AG09319 (cell line): Measurements from ENCODE around the gene SYT6.

Source experiments
- DNase-seq: peaks from one replicate; pipeline ENCODE4 v3.0.0-alpha.2; 2010; ENCODE audit warnings: low read depth; ENCODE audit errors: extremely low read depth
- CTCF ChIP-seq: IDR thresholded peaks from 2 replicates; pipeline ENCODE4 v1.5.1; 2011; ENCODE audit warnings: low read depth, mild to moderate bottlenecking, inconsistent platforms, low read length, moderate library complexity

SYT6 gene

DNA sequence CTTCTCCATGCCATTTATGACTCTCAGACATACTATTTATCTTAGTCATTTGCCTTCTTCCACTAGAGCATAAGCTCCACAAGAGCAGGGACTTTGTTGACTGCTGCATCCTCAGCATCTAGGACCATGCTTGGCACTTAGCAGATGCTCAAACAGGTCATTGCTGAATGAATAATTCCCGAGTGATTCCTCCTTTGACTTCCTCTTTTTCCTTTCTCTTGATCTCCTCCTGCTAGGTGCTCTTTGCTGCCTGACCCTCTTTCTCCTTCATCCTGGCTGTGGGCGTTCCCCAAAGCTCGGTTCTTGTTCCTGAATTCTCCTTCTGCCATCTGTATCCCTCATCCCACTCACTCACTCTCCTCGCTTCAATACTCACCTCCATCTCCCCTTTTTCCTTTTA lies 23.5 kb downstream of the SYT6 start:
- no peak for TF ChIP-seq CTCF
- no peak for DNase-seq

GRCh38 chr1:114128293-114128692 lies 25.4 kb downstream of the SYT6 start:
- TF ChIP-seq CTCF = no peak
- DNase-seq = no peak

DNA sequence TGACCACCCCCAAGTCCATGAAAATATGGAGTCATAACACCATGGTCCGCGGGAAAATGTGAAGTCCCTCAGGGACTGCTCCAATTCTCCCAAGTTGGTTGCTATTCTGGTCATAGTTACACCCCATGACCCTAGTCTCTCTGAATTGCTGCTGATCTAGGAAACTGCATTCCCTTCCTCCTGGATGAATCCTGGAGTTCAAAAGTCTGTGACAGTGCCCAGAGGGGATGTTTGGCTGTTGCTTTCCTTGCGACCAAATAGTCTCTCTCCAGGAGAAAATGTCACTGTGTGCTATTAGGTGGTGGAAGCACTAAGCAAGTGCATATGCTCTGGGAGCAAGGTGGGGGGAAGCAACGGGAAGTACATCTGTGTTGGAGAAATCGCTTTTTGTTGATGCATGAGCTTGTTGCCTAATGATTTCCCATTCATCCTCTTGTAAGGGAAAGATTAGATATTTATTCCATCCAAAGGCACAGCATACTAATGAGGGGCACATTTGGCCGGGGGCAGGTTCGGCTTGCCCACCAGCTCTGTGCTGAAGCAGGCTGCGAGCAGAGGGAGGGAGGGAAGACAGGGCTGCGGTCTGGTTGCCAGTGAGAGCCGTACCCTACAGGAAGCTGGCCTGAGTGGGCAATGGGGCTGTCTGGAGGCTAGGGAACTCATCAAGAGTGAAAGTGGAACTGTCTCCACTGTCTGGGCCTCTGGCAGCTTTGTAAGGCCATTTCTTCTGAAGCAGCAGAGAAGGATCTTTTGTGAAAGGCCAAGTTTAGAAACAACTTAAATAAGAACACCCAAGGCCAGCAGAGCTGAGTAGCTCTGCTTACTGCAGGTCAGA lies 27.2 kb downstream of the SYT6 start:
- DNase-seq = no peak
- no peak for TF ChIP-seq CTCF

DNA sequence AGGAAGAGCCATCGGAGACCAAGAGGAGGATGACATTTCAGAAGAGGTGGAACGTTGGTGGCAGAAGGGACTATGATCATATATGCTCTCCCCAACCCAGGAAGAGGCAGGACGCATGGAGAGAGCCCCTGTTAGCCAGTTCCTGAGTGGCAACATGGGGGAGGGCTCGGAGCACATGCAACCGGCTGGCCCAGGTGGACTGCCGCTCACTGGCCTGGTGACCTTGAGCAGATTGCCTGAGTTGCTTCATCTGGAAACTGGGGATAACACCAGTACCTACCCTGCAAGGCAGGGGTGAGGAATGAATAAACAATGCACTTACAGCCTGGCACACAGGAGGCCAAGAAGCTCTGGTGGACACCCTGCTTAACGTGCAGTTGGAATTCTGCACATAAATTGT lies 29.0 kb downstream of the SYT6 start:
- no peak for TF ChIP-seq CTCF
- no peak for DNase-seq

- DNase-seq = no peak
- no peak for TF ChIP-seq CTCF
These were observed 30.6 kb downstream of the SYT6 start for GRCh38 chr1:114122941-114123618.

GRCh38 chr1:114118351-114118990 lies 35.2 kb downstream of the SYT6 start:
- TF ChIP-seq CTCF = no peak

DNA sequence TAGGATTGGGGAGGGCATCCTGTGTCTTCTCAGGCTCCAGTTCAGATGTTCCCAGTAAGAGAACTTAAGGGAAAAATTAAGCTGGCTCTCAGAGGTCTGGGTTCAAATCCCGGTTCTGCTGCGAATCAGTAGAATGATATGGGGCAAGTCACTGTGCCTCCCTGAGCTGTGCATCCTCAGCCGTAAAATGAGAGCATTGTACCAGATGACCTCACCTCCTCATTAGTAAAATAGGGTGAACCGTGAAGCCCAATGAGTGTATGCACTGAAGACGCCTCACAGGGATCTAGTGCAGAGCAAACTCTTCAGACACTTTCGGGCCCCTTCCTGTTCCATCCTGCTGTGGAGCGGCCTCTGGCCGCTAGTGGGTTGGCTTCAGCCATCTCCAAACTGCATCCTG lies 36.0 kb downstream of the SYT6 start:
- TF ChIP-seq CTCF = no peak
- DNase-seq = no peak

More at GRCh38 chr1:114118351-114118990, 35.2 kb downstream of the SYT6 start:
- no peak for DNase-seq
